ENCODE results near the gene MEG3. TPM values are rescaled to one million over a fixed set of nuclear protein-coding genes. Genes with fewer than 3 reads are reported as not detected.
"Not testable (repeated sequence)": the region's sequence is repeated elsewhere in the genome, so short reads cannot be mapped to it uniquely, and the experiment has no call there.

Gene MEG3
- total and polyA plus RNA-seq, 5 experiments from 2014 or later: not detected

DNA sequence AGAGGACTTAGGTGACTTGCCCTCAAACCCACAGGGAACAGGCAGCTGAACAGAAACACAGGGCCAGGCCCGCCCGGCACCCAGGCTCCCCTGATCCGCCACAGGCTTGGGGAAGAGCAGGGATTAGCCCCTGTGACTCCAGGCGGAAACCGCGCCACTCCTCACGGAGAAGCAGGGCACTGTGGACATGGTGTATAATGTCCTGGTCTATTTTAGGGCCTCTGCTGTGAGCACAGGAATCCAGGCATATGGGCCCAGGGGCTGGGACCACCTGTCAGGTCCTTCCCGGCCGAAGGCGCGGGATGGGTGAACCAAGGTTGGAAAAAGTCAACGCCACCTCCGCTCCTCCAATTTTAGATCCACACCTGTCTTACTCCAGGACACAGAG, 34.6 kb upstream of the MEG3 start:
- H3K4me1 Mint-ChIP-seq: no peaks in the 10 kb centered on the region
- no peaks in the 10 kb centered on the region for H3K36me3 Mint-ChIP-seq
- ATAC-seq (no peak), DNase-seq (peak in 1 of 10 donors; percentile 41)
- H3K9me3 Mint-ChIP-seq: no peaks in the 10 kb centered on the region
- peak overlapping the region in 1 of 10 donors; percentile 6 for H3K27ac Mint-ChIP-seq
- no peak overlapping the region for H3K4me3 Mint-ChIP-seq
- H3K27me3 Mint-ChIP-seq: peaks cover 0 to 32% (median 19%) of the 10 kb centered on the region in 5 donors
- POLR2A ChIA-PET: no interaction called here

DNA sequence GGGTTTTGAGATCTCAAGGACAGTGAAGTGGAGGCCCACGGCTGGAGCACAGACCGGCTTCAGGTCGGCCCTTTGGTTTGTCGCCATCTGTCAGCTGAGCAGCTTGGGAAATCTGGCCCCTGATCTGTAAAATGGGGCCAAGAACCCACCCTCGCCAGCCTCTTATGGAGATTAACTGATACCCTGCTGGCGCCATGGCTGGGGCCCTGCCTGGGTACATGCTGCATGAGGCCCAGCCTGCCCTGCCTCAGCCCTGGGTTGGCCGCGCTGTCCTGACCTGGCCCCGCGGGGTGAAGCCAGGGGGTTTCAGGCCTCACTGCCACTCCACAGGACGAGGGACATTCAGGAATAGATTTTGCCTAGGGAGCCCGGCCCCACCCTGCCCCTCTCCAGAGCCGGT, 33.9 kb upstream of the MEG3 start:
- POLR2A ChIA-PET: no interaction called here
- DNase-seq: peak in 1 of 10 donors; percentile 27

DNA sequence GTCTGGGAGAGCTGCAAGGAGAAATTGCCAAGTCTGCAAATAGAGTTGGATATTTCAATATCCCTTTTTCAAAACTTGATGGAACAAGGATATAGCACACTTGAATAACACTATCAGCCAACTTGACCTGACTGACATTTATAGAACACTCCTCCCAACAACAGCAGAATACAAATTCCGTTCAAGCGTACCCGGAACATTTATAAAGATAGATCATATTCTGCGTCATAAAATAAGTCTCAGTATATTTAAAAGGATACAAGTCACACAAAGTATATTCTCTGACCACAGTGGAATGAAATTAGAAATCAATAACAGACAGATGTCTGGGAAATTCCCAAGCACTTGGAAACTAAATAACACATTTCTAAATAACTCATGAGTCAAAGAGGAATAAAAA, 29.0 kb upstream of the MEG3 start:
- H3K4me3 Mint-ChIP-seq: no peak overlapping the region

More for the DNA sequence above, 33.9 kb upstream of the MEG3 start:
- H3K27ac Mint-ChIP-seq: no peak overlapping the region
- no peaks in the 10 kb centered on the region for H3K4me1 Mint-ChIP-seq
- no peak for ATAC-seq
- no peak overlapping the region for H3K4me3 Mint-ChIP-seq
- H3K36me3 Mint-ChIP-seq: no peaks in the 10 kb centered on the region
- peaks cover 0 to 32% (median 19%) of the 10 kb centered on the region in 5 donors for H3K27me3 Mint-ChIP-seq
- H3K9me3 Mint-ChIP-seq: no peaks in the 10 kb centered on the region

DNA sequence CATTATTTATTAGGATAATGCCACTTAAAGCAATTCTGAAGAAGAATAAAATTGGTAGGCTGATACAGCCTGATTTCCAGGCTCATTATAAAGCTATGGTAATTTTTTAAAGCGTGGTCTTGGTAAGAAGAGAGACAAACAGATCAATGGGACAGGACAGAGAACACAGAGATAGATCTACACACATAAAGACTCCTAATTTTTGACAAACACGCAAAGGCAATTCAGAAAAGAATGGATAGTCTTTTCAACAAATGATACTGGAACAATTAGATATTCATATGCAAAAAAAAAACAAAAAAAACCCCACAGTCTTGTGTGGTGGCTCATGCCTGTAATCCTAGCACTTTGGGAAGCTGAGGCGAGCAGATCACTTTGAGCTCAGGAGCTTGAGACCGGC, 25.9 kb upstream of the MEG3 start:
- no peaks in the 10 kb centered on the region for H3K4me1 Mint-ChIP-seq
- H3K27me3 Mint-ChIP-seq: peaks cover 0 to 1% (median 0%) of the 10 kb centered on the region in 5 donors
- no peak overlapping the region for H3K4me3 Mint-ChIP-seq
- DNase-seq (no peak), ATAC-seq (no peak)
- no peaks in the 10 kb centered on the region for H3K36me3 Mint-ChIP-seq
- no peak overlapping the region for H3K27ac Mint-ChIP-seq
- no peaks in the 10 kb centered on the region for H3K9me3 Mint-ChIP-seq
- POLR2A ChIA-PET: no interaction called here

More for the DNA sequence above, 29.0 kb upstream of the MEG3 start:
- Mint-ChIP-seq H3K27me3 (peaks cover 0 to 11% (median 10%) of the 10 kb centered on the region in 5 donors), H3K4me1 (no peaks in the 10 kb centered on the region), H3K9me3 (no peaks in the 10 kb centered on the region), H3K36me3 (no peaks in the 10 kb centered on the region), H3K27ac (no peak overlapping the region)
- ATAC-seq (no peak), DNase-seq (no peak)
- POLR2A ChIA-PET: no interaction called here

DNA sequence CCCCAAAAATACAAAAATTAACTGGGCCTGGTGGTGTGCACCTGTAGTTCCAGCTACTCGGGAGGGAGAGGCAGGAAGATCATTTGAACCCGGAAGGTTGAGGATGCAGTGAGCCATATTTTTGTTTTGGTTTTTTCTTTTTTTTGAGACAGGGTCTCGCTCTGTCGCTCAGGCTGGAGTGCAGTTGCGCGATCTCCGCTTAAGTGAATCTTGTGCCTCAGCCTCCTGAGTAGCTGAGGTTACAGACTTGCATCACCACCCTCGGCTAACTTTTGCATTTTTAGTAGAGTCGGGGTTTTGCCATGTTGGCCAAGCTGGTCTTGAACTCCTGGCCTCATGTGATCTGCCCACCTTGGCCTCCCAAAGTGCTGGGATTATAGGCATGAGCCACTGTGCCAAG, 24.5 kb upstream of the MEG3 start:
- H3K27me3 Mint-ChIP-seq, H3K36me3 Mint-ChIP-seq, ATAC-seq, DNase-seq, POLR2A ChIA-PET, H3K27ac Mint-ChIP-seq, H3K9me3 Mint-ChIP-seq, H3K4me3 Mint-ChIP-seq, H3K4me1 Mint-ChIP-seq: not testable (repeated sequence)

DNA sequence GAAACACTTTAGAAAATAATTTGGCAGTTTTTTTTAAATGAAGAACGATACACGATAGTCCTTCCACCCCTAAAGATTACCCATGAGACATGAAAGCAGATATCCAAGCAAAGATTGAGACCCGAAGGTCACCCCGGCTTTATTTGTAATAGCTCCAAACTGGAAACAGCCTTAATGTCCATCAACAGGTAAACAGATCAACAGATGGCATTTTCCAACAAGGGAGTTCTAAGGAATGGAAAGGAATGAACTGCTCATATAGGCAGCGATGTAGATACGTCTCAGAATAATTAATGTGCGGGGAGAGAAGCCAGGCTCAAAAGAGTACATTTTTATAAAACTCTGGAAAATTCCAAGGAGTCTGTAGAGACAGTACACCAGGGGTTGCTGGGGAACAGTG, 23.7 kb upstream of the MEG3 start:
- DNase-seq: no peak
- POLR2A ChIA-PET: no interaction called here
- no peaks in the 10 kb centered on the region for H3K4me1 Mint-ChIP-seq
- no peak overlapping the region for H3K4me3 Mint-ChIP-seq
- H3K27me3 Mint-ChIP-seq: peaks cover 0 to 1% (median 0%) of the 10 kb centered on the region in 5 donors
- no peaks in the 10 kb centered on the region for H3K9me3 Mint-ChIP-seq
- H3K27ac Mint-ChIP-seq: no peak overlapping the region
- no peaks in the 10 kb centered on the region for H3K36me3 Mint-ChIP-seq
- no peak for ATAC-seq

DNA sequence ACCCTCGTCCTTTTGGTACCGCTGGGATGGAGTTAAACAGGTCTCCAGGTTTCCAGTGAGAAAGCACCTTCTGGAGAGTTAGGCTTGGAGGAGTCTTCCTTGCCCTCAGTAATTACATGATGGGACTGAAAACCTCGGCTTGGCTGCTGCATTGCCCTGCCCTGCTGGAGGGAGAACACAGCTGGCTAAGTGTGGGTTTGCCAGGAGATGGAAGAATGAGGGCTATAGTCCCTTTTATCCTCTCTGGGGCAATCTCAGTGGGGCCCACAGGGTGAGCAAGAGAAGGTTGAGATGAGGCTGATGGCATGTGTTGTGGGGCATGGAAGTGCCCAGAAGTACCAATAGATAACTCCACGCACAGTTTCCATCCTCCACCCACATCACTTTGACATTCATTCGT, 23.2 kb upstream of the MEG3 start:
- H3K9me3 Mint-ChIP-seq: peaks cover 0 to 2% (median 0%) of the 10 kb centered on the region in 9 donors
- H3K27ac Mint-ChIP-seq: no peak overlapping the region
- no peaks in the 10 kb centered on the region for H3K4me1 Mint-ChIP-seq
- H3K36me3 Mint-ChIP-seq: no peaks in the 10 kb centered on the region
- no peak for ATAC-seq
- no peak for DNase-seq
- POLR2A ChIA-PET: no interaction called here
- H3K4me3 Mint-ChIP-seq: no peak overlapping the region
- peaks cover 0 to 1% (median 0%) of the 10 kb centered on the region in 5 donors for H3K27me3 Mint-ChIP-seq

DNA sequence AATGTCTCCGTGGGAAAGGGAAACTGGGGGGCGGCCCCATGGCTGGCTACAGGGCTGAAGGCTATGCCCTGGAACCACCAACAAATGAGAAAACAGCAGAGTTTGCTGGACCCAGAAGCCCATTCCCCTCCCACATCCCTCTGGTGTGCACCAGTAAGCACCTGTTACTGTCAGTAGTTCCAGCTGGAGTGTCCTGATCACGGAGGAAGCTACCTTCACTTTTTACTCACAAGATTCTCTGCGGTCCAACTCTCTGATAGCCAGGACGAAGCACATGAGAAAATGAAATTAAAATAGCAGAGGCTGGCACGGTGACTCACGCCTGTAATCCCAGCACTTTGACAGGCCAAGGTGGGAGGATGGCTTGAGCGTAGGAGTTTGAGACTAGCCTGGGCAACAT, 22.7 kb upstream of the MEG3 start:
- Mint-ChIP-seq H3K27me3 (peaks cover 0 to 1% (median 0%) of the 10 kb centered on the region in 5 donors), H3K4me1 (no peaks in the 10 kb centered on the region), H3K4me3 (no peak overlapping the region), H3K36me3 (no peaks in the 10 kb centered on the region), H3K9me3 (peaks cover 0 to 7% (median 3%) of the 10 kb centered on the region in 9 donors), H3K27ac (peak overlapping the region in 1 of 10 donors; percentile 18)
- ATAC-seq: no peak
- no peak for DNase-seq
- POLR2A ChIA-PET: no interaction called here

DNA sequence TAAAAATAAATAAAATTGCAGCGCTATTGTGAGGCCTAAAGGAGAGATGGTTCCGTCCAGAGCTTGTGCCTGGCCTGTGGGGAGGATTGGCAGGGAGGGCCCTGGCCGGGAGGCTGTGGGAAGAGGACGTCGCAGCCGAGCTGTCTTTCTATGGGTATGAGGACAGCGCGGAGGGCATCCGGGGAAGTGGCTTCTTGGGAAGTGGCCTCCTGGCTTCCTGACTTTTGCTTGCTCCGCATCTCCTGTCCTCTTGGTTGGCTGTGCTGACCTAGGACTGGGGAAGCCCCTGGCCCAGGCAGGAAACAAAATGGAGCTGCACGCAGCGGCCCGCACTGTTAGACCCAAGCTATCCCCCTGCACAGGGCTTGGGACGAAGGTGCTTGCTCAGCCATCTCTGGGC, 22.2 kb upstream of the MEG3 start:
- no peaks in the 10 kb centered on the region for H3K4me1 Mint-ChIP-seq
- DNase-seq (no peak), ATAC-seq (no peak)
- H3K9me3 Mint-ChIP-seq: peaks cover 0 to 11% (median 7%) of the 10 kb centered on the region in 9 donors
- no peak overlapping the region for H3K4me3 Mint-ChIP-seq
- H3K27me3 Mint-ChIP-seq: peaks cover 0 to 1% (median 0%) of the 10 kb centered on the region in 5 donors
- POLR2A ChIA-PET: no interaction called here
- no peak overlapping the region for H3K27ac Mint-ChIP-seq
- peaks cover 0 to 1% (median 0%) of the 10 kb centered on the region in 3 donors for H3K36me3 Mint-ChIP-seq

DNA sequence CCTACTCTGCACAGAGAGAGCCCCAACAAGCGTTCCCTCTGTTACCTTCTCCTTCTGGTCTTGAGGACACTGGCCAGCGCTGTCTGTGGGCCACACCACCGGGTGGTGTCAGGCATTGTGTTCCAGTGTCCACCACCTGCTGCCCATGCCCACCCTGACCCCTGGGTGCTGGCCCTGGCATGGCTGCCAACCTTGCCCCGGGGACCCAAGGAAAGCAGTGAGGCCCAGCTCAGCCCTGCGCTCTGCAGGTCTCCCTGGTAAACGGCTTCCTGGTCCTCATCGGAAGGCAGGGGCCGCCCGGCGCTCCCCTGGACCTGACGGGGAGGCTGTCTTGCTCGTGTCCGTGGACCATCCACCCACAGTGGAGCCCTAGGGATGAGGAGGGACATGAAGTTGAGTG, 21.8 kb upstream of the MEG3 start:
- H3K4me3 Mint-ChIP-seq: no peak overlapping the region
- peaks cover 0 to 16% (median 10%) of the 10 kb centered on the region in 9 donors for H3K9me3 Mint-ChIP-seq
- ATAC-seq: no peak
- no peaks in the 10 kb centered on the region for H3K4me1 Mint-ChIP-seq
- POLR2A ChIA-PET: no interaction called here
- no peak overlapping the region for H3K27ac Mint-ChIP-seq
- DNase-seq: no peak
- H3K27me3 Mint-ChIP-seq: peaks cover 0 to 1% (median 0%) of the 10 kb centered on the region in 5 donors
- H3K36me3 Mint-ChIP-seq: peaks cover 0 to 6% (median 0%) of the 10 kb centered on the region in 3 donors

DNA sequence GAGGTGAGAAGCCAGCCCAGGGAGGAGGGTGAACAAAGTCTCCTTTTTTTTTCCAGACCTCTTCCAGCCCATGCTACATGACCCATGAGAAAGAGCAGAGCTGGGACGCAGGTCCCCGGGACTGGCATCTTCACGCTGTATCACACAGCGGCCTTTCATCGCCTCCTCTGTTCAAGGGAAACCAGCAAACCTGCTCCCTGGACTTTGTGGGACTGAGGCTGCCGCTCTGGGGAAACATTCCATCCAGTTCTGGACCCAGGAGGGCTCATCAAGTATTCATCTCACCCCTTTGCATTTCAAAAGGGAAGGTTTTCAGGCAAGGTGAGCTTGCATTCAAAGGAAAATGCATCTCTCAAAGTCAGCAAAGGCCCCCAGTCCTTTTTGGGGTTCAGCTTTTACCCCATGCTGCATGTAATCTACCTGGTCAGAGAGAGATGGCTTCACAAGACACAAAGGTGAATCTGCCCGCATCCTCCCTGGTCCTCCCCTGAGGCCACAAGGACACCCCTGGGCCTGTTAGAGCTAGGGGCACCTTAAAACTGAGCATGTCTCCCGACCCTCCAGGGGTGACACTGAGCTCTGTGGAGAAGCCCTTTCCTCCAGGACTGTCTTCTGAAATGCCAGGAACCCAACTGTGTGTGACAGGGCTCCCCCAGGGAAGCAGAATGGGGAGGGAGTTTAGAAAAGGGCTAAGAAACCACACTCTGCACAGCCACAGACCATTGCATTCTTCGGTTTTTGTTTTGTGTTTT, 21.2 kb upstream of the MEG3 start:
- POLR2A ChIA-PET: no interaction called here
- H3K9me3 Mint-ChIP-seq: peaks cover 0 to 22% (median 12%) of the 10 kb centered on the region in 9 donors
- no peaks in the 10 kb centered on the region for H3K4me1 Mint-ChIP-seq
- peaks cover 0 to 12% (median 0%) of the 10 kb centered on the region in 3 donors for H3K36me3 Mint-ChIP-seq
- no peak overlapping the region for H3K4me3 Mint-ChIP-seq
- H3K27me3 Mint-ChIP-seq: peaks cover 0 to 1% (median 0%) of the 10 kb centered on the region in 5 donors
- no peak overlapping the region for H3K27ac Mint-ChIP-seq
- ATAC-seq (no peak), DNase-seq (no peak)

DNA sequence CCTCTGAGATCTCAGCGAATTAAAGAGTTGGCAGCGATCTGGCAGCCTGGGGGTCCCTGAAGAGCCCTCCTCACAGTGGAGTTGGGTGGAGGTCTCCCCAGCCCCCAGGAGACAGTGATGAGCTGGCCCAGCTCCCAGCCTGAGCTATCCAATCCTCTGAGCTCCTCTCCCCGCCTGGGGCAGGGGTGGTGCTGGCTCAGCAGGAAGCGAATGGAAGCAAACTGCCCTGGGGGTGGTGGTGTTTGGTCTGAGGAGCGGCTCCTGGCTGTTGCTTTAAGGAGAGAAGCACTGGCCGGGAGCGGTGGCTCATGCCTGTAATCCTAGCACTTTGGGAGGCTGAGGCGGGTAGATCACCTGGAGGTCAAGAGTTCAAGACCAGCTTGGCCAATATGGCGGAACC, 19.5 kb upstream of the MEG3 start:
- no peak overlapping the region for H3K4me3 Mint-ChIP-seq
- peaks cover 0 to 5% (median 0%) of the 10 kb centered on the region in 5 donors for H3K27me3 Mint-ChIP-seq
- H3K9me3 Mint-ChIP-seq: peaks cover 0 to 36% (median 18%) of the 10 kb centered on the region in 9 donors
- no peaks in the 10 kb centered on the region for H3K4me1 Mint-ChIP-seq
- POLR2A ChIA-PET: no interaction called here
- H3K36me3 Mint-ChIP-seq: peaks cover 0 to 12% (median 0%) of the 10 kb centered on the region in 3 donors
- DNase-seq: no peak
- H3K27ac Mint-ChIP-seq: no peak overlapping the region
- no peak for ATAC-seq

DNA sequence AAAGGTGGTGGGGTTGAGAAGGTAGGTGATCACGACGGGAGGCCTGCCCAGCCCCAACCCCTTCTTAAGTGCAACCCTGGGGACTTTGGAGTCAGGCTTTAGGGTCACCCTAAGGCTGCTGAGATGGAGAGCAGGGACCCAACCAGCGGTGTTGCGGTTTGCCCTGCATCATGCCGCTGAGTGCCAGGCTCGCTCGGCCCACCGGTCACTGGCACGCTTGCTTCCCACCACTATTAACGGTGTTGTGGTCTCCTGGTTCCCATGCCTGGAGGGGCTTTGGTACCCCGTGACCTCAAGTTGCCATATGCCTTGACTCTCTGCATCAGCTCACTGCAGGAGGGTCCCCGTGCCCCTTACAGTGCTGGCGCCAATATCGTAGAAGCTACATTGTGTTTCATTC, 18.4 kb upstream of the MEG3 start:
- peaks cover 0 to 45% (median 18%) of the 10 kb centered on the region in 9 donors for H3K9me3 Mint-ChIP-seq
- peaks cover 0 to 15% (median 3%) of the 10 kb centered on the region in 5 donors for H3K27me3 Mint-ChIP-seq
- H3K27ac Mint-ChIP-seq: no peak overlapping the region
- peaks cover 0 to 12% (median 1%) of the 10 kb centered on the region in 3 donors for H3K36me3 Mint-ChIP-seq
- H3K4me3 Mint-ChIP-seq: no peak overlapping the region
- POLR2A ChIA-PET: no interaction called here
- ATAC-seq (no peak), DNase-seq (no peak)
- H3K4me1 Mint-ChIP-seq: no peaks in the 10 kb centered on the region
